GM12864 (cell line): Measurements from ENCODE around the gene SYVN1.
A peak's percentile ranks its signal among the peaks of the same experiment; 100 is the strongest.

ENCODE experiments used
- DNase-seq: peaks from one replicate; pipeline ENCODE4 v3.0.0-alpha.2; 2011; ENCODE audit warnings: low read depth
- H3K4me3 ChIP-seq: 2 replicates; pipeline ENCODE4 v1.5.1; 2011; ENCODE audit warnings: mild to moderate bottlenecking, low read depth, low read length, control low read depth
- TF ChIP-seq, protein P1 (sequence below): IDR thresholded peaks from 2 replicates; pipeline ENCODE4 v1.5.1; 2011; ENCODE audit warnings: low read depth, mild to moderate bottlenecking, moderate library complexity, low read length, control low read depth, inconsistent platforms; ENCODE audit errors: missing control alignments

Gene SYVN1

DNA sequence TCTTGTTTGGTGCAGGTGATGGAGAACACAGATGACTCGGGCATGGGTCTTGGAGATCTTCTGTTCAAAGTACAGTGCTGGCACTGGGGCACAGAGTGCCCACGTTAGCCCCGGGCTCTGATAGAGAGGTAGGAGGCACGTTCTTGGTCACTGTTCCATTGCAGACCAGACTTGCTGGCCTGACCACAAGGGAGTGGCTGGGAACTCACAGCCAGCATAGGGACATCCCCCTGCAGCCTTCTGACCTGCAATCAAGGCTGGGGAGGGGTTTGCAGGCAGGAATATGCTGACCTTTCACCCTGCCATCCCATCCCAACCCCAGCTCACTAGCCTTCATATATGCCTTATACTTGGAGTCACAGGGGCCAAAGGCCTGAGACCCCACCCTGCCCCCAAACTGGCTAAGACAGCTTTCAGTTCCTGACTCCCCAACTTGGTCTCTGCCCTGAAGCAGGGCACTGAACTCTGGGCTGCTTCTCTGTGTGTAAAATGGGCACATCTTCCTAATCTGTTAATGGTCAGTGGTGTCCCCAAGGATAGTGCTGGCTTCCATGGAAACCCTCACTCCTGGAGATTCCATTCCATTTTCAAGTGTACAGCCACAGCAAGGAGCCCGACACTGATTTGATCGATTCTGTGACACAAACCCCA, 7.6 kb downstream of the SYVN1 start:
- TF ChIP-seq, protein P1, sequence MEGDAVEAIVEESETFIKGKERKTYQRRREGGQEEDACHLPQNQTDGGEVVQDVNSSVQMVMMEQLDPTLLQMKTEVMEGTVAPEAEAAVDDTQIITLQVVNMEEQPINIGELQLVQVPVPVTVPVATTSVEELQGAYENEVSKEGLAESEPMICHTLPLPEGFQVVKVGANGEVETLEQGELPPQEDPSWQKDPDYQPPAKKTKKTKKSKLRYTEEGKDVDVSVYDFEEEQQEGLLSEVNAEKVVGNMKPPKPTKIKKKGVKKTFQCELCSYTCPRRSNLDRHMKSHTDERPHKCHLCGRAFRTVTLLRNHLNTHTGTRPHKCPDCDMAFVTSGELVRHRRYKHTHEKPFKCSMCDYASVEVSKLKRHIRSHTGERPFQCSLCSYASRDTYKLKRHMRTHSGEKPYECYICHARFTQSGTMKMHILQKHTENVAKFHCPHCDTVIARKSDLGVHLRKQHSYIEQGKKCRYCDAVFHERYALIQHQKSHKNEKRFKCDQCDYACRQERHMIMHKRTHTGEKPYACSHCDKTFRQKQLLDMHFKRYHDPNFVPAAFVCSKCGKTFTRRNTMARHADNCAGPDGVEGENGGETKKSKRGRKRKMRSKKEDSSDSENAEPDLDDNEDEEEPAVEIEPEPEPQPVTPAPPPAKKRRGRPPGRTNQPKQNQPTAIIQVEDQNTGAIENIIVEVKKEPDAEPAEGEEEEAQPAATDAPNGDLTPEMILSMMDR = no peak
- DNase-seq = no peak
- no peak overlapping the region for H3K4me3 ChIP-seq

DNA sequence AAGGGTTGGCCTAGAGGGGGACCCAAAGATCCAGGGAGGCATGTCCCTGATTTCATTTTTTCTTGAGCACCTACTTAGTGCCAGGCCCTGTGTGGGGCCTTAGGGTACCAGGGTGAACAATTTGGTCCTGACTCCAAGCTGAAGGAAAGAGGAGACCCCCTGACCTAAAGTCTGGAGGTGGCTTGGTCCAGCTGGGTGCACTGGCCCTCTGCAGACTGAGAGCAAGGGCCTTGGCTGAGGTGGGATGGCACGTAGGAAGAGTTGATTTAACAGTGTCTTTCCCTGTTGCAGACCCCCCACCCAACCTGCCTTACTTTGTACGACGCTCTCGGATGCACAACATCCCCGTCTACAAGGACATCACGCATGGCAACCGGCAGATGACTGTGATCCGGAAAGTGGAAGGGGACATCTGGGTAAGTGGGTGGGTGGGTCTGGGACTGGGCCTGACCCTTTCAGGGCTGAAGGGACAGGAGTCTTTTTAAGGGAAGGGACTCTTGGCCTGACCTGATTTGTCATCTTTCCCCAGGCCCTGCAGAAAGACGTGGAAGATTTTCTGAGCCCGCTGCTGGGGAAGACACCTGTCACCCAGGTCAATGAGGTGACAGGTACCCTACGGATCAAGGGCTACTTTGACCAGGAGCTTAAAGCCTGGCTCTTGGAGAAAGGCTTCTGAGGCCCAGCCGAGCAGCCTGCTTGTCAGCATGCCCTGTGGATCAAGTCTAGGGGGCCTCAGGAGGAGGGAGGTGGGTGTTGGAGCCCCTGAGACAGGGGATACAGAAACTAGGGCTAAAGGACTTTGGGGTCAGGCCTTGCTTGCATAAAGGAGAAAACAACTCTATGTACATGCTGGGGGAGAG, 8.9 kb downstream of the SYVN1 start:
- no peak overlapping the region for H3K4me3 ChIP-seq
- no peak for DNase-seq
- TF ChIP-seq, protein P1 = no peak

DNA sequence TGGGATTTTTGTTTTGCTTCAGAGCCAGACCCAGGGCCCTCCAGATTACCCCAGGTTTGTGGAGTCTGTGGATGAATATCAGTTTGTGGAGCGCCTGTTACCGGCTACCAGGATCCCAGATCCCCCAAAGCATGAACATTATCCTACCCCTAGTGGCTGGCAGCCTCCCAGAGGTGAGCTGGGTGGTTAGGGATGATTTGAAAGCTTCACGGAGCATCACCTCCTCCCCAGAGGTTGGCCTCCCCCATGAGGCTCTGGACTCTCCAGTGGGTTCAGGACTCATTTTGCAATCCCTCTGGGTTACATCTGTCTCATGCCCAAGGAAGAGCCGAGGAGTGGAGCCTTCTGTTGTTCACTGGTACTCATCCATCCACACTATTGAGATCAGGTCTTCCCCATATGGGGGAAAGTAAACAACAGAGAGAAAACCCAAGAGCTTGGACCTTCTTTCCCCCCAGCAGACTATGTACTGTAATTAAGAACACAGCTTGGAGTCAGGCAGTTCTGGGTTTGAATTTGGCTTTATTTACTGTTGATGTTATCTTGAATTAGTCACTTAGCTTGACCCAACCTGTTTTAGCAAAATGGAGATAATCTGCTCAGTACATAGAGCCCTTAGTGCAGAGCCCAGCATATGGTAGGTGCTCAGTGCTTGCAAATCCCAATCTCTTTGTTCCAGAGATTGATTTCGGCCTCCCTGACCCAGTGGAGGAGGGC, 9.7 kb downstream of the SYVN1 start:
- H3K4me3 ChIP-seq = no peak overlapping the region
- DNase-seq = no peak
- TF ChIP-seq, protein P1 = no peak

DNA sequence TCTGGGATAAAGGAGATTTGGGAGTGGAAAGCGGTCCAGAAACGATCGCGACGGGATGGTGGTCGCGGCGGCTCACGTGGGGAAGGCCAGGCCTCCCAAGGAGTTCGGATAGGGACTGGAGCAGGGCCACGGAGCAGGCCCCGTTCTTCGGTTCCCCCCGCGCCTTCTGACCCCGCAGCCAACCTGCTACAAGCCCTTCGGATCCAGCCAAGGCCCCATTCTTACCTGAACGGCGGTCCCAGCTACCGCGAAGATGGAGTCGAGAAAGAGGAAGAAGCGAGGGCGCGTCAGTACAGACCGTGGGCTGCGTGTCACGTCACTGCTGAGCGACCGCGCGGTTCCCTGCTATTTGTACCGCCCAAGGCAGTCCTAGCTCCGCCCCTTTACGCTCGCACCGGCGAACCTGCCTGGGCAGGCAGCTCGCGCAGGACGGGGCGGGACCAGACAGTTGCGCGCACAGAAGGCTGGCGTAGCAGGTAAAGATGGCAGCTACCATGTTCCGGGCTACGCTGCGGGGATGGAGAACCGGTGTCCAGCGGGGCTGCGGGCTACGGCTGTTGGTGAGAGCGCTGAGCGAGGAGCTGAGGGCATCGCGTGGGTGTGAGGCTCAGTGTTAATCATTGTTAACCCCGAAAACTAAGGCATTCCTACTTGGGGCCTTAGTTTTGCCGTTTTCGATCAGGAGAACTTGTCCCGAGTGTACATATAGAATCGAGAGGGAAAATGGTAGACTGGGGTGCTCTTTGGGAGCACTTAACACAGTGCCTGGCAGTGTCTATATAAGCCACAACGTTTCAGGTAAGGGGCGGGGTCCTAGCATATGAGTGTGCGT, 12.2 kb downstream of the SYVN1 start, which contains the start of the genes FAU and MRPL49:
Gene FAU, minus strand, starts transcription at position 270 of the 832 bp plus-strand sequence. CDS start 321 bp downstream, outside the sequence.
Gene MRPL49, plus strand, starts transcription at position 457 of the 832 bp plus-strand sequence. Its CDS starts 26 bp downstream, at position 483.
- DNase-seq = peak; percentile 94
- peak within 1 kb of the TSS; percentile 85 for H3K4me3 ChIP-seq
- TF ChIP-seq, protein P1 = no peak

DNA sequence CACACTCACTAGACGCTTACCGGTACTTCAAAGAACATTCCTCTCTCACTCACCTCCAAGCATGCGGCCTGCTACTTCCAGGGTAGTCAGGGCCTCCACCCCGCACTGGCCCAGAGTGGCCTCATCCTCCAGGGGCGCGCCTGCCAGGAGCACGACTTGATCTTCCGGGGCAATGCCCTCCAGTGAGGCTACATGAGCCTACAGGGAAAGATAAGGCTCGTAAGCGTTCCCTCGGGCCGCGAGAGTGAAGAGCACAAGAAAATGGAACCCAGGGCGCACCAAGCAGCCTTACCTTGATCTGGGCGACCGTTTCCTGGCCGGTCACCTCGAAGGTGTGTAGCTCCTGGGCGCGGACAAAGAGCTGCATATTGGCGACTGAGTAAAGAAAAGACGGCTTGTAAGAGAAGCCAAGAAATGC, 12.9 kb downstream of the SYVN1 start:
- no peak for DNase-seq
- TF ChIP-seq, protein P1 = no peak
- H3K4me3 ChIP-seq = peak overlapping the region; percentile 85

DNA sequence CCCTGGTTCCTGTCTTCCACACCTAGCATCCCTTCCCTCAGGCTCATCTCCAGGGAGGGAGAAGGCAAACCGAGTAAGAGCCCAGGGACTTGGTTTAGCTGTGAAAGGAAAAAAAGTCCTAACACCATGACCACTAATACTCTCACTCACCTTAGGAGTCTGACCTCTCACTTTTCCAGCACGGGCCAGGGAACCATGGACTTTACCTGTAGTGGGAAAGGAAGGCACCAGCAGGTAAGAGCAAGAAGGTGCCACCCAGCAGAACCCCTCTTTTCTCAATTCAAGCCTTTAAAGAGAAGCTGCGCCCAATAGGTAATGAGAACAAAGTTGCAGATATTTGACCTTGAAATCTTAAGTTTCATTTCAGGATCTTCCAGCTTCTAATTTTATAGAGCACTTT, 13.5 kb downstream of the SYVN1 start:
- peak overlapping the region; percentile 85 for H3K4me3 ChIP-seq
- TF ChIP-seq, protein P1 = no peak
- DNase-seq = no peak
